Activated naive CD8-positive, alpha-beta T cell treated with anti-CD3 and anti-CD28 coated beads, Interleukin-2, amount 50 U/mL, for 16 hours (primary cell): ENCODE measurements around the gene ASB8.
"Not testable (repeated sequence)": the region's sequence is repeated elsewhere in the genome, so short reads cannot be mapped to it uniquely, and the experiment has no call there.

Experiments used
- DNase-seq: peaks from one replicate; pipeline ENCODE4 v3.0.0-alpha.2; 2020; ENCODE audit warnings: low read depth, low spot score

ASB8 gene

DNA sequence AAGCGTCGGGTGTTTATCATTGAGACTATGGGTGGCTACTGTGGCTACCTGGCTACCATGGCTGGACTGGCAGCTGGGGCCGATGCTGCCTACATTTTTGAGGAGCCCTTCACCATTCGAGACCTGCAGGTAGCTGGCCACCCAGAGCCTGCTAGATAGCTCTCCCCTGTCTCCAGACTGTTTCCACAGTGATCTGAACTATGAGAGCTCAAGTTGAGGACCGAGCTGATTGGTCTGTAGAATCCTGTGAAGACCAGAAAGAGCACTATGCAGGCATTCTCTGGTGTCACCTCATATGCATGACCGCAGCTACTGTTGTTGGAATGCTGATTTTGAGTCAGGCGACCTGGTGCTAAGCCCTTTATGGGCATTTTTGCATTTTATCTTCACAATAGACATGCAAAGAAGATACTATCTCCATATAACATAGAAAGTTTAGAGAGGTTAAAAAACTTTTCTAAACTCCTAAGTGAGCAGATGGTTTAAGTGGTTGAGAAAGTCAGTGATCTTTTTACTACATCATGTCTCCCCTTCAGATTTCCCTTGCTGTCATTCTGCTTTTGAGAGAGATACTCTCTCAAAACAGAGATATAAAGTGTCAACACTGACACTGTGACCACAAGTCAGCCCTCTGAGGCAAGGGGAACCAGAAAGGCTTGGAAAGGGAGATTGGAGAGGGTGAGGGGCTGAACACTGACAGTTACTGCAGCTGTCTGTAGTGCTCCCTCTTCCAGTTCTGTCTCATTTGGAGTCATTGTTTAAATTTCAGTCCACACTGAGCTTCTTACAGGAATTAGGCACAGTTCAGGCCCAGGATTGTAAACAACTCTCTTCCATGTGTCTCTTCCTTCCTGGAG, 14.3 kb downstream of the ASB8 start:
- DNase-seq: no peak

DNA sequence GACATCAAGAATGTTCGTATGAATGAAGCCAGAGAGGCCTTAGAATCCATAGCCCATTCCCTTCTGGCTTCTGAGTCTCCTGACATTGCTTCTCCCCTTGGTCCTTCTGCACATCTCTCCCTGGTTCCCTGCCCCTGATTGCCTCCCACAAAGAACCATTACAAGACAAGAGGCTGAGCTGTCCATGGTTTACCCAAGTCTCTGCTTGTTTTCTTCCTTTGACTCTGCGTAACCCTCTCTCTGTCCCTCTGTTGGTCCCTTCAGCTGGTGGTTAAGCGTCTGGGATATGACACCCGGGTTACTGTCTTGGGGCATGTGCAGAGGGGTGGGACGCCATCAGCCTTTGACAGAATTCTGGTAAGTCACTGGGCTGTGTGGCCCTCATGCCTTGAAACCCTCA, 22.3 kb downstream of the ASB8 start:
- DNase-seq: no peak

DNA sequence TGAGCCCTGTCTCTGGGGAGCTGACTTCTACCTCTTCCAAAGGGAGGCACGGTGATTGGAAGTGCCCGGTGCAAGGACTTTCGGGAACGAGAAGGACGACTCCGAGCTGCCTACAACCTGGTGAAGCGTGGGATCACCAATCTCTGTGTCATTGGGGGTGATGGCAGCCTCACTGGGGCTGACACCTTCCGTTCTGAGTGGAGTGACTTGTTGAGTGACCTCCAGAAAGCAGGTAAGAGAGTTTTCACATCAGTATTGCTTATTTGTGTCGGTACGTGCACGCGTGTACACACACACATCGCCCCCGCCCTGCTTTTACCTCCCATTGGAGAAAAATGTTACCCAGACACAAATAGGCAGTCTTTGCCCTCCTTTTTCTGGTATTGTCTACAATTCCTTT, 24.5 kb downstream of the ASB8 start:
- DNase-seq: no peak

- DNase-seq: no peak
These were observed 25.8 kb downstream of the ASB8 start for GRCh38 chr12:48131517-48131916.

DNA sequence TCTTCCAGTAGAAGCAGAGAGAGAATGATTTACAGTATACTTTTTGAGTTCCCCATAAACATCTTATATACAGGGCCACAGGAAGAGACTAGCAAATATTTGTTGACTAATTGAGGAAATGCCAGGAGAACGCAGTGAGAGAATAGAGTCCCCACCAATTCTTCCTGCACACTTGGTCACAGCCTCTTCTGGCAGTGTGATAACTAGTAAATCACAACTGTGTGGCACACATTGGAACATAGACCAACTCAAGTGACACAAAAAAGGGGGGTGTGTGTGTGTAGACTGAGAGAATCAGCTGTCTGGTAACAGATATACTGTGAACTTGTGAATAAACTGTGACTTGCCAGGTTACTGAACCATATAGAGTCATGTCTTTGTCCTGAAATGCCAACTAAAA, 27.9 kb downstream of the ASB8 start:
- no peak for DNase-seq

GRCh38 chr12:48128800-48129199, 28.5 kb downstream of the ASB8 start:
- no peak for DNase-seq

- no peak for DNase-seq
These were observed 30.2 kb downstream of the ASB8 start for GRCh38 chr12:48126953-48127630.

GRCh38 chr12:48125985-48126384, 31.3 kb downstream of the ASB8 start:
- DNase-seq: no peak

DNA sequence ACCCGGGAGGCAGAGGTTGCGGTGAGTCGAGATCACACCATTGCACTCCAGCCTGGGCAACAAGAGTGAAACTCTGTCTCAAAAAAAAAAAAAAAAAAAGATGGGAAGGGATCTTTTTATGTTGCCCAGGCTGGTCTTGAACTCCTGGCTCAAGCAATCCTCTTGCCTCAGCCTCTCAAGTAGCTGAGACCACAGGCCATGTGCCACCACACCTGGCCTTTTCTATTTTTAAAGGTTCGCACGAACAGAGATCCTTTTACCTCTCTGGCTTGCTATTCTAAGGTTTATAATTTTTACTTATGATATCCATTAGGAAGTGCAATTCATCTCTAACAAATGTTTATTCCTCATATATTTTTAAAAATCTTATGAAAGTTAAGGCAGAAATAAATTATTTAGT, 31.8 kb downstream of the ASB8 start:
- not testable (repeated sequence) for DNase-seq

GRCh38 chr12:48123169-48123568, 34.1 kb downstream of the ASB8 start:
- no peak for DNase-seq

DNA sequence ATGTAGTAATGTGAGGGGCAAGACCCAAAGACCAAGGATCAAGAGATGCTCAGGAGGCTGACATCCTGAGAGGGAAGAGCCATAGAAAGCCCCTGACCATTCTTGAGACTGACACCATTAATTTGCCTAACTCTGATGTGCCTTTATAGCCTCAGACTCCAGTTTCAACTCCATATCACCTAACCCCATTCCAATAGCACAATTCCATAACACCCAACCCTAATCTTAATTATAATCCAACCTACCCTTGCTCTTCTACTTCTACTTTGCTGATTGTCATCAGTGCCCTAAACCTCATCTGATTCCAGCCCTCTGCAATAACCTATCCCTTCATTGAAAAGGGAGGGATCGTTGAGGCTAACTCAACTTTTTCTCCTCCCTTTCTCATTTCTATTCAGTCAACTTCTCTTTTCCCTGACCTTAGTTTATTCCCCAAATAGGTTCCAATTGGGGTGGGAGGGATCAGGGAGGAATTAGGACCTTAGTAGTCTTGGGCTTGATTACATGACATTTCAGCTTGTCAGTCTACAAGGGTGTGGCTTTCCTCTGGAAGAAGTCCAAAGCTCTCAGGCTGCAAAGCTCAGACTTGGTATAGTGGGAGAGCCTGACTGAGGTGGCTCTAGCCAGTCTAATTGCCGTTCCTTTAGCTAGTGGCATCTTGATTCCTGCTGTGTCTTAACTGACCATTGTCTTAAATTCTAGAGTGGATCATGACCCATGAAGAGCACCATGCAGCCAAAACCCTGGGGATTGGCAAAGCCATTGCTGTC, 35.1 kb downstream of the ASB8 start:
- DNase-seq: no peak

DNA sequence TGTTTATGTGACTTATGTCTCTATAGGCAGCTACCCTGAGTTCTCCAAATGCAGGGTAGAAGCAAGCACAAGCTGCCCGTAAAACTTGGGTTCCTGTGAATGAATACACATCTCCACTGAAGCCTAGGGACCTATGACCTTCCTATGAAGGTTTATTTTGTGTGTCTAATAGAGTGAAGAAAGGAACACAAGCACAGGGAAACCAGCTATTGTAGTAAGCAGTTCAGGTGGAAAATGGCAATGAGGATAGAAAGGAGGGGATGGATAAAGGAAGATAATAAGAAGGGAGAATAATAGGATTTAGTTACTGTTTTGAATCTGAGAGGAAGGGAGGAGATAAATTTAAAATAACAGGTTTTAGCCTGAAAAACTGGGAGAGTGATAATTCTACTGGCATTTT, 35.8 kb downstream of the ASB8 start:
- no peak for DNase-seq

DNA sequence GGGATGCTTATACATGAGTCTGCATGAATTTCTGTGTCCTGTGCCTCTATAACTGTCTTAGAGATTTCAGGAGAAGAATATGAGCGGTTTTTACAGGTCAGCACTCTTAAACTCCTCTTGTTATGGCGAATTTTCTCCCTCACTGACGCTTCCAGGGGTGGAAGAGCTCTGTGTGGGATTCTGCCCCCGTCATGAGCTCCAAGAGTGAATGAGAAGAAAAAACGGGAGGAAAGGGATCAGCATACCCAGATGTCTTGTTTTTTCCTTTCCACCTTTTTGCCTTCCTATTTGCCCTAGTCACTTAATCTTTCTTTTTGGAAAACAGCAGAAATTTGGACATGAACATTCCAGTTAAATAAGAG, 37.5 kb downstream of the ASB8 start:
- no peak for DNase-seq

- peak; percentile 35 for DNase-seq
These were observed 38.1 kb downstream of the ASB8 start, which contains the start of gene PFKM for GRCh38 chr12:48119078-48119833. Gene PFKM (plus strand): TSS chr12:48119364. CDS start chr12:48122775, 3,411 bp downstream.

DNA sequence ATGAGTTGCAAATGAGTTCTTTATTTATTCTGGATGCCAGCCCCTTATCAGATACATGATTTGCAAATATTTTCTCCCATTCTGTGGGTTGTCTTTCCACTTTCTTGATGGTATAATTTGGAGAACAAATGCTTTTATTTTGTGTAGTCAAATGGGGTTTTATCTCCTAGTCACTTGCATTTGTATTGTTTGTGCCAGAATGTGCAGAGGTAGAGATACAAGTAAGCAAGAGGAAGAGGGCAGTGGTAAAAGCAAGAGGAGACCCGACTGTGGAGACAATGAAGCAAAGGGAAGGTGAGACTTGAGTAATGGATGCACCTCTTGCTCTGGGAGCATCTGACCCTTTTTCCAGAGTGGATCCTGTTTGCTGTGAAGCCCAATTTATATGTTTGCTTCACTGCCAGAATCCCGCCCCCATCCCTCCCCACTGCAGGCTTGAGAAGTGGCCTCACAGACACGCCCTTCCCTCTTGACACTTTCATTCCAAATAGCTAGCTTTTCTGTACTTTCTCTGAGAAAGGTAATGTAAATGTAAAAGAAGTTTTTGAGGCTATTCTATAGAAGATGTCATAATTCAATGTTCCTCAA, 38.9 kb downstream of the ASB8 start:
- DNase-seq: no peak

DNA sequence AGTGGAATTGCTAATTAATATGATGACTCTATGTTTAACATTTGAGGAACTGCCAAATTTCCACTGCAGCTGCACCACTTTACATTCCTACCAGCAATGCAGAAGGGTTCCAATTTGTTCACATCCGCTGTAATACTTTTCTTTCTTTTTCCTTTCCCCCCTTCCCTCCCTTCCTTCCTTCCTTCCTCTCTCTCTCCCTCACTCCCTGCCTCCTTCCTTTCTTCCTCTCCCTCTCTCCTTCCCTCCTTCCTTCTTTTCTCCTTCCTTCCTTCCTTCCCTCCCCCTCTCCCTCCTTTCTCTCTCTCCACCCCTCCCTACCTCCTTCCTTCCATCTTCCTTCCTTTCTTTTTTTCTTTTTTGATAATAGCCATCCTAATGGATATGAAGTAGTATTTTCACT, 41.4 kb downstream of the ASB8 start:
- DNase-seq: no peak

DNA sequence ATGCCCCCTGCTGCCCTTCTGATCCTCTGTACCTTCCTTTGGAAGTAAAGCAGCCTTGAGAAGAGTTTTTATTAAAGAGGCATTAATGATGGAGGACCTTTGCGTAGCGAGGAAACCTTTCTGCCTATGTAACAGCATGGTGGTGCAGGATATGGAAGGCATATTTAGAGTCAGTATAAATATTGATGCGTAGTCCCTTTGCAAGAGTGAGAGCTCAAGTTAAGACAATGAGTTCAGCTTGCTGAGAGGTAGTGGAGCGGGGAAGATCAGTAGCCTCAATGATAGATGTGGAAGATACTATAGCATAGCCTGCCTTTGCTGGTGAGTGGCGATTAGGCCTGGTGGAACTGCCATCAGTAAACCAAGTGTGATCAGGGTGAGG, 46.0 kb downstream of the ASB8 start:
- DNase-seq: not testable (repeated sequence)

DNA sequence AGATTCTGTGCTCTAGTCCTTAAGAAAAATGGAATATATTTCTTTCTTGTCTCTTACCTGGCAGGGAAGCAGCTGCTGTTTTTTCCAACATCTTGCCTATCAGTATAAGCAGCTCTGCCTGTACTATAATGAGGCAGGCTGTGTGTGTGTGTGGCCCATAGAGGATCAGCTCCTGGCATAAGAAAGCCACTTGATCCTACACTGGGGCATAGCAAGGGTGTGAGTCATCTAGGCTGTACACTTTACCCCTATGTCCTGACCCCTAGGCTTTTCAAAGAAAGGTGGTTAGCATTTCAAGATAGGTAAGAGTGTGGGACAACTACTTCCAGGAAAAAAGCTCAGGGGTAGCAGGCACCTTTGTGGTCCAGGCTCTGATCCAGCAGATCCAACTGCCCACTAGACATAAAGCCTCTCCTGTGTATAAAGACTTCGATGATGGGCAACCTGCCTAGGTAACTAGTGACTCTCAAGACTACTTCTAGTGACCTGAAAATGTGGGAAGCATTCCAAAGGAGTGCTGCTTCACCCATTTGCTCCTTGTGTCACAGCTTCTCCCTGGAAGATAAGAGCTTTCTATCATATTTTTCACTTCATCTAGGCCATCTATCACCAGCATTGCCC, 46.5 kb downstream of the ASB8 start:
- no peak for DNase-seq

DNA sequence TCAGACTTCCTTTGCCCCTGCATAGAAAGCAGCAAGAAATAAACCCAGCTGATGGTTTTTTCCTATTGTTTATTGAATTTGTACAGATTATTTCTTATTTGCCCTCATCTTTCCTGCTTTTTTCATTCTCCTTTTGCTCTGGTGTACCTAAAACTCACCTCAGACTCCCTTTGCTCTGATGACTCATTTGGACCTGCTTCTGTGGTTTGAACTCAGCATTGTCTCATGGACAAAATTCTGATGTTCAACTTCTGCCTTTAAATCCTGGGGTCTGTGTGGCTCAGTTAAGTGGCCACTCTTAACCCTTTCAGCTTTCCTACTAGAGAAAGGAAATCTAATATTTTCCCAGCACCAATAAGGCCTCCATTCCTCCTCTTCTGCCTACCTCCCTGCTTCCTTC, 47.9 kb downstream of the ASB8 start:
- no peak for DNase-seq

GRCh38 chr12:48106681-48107613, 50.4 kb downstream of the ASB8 start:
- DNase-seq: no peak
